ENCODE results near the gene TPD52L1. TPM values are rescaled to one million over a fixed set of nuclear protein-coding genes. Genes with fewer than 3 reads are reported as not detected.
A peak's percentile ranks its signal among the peaks of the same experiment; 100 is the strongest.

The TPD52L1 gene
- total RNA-seq, 1 experiment from 2014 or later = 12.4 TPM

- peak; percentile 43 for ATAC-seq
- DNase-seq (ENCODE audit: low spot score) = no peak
- TF ChIP-seq TEAD1 (CRISPR knock-in tag; IDR thresholded peaks at IDR 0.05) (no peak), STAT6 (CRISPR knock-in tag; conservative IDR thresholded peaks at IDR 0.05; ENCODE audit: low read depth) (no peak), TP53 (CRISPR knock-in tag; IDR thresholded peaks at IDR 0.05) (no peak), ZMAT4 (CRISPR knock-in tag; IDR thresholded peaks at IDR 0.05) (no peak), RORB (CRISPR knock-in tag; IDR thresholded peaks at IDR 0.05) (no peak), CREM (CRISPR knock-in tag; IDR thresholded peaks at IDR 0.05) (no peak), SOX15 (CRISPR knock-in tag; IDR thresholded peaks at IDR 0.05) (no peak), E2F1 (CRISPR knock-in tag; IDR thresholded peaks at IDR 0.05) (no peak), OVOL2 (CRISPR knock-in tag; IDR thresholded peaks at IDR 0.05; ENCODE audit: borderline replicate concordance) (no peak), ZNF232 (CRISPR knock-in tag; IDR thresholded peaks at IDR 0.05) (no peak), KAT7 (CRISPR knock-in tag; IDR thresholded peaks at IDR 0.05; ENCODE audit: borderline replicate concordance) (no peak), E2F4 (CRISPR knock-in tag; IDR thresholded peaks at IDR 0.05; ENCODE audit: borderline replicate concordance, low read depth) (no peak), SMAD4 (CRISPR knock-in tag; IDR thresholded peaks at IDR 0.05) (no peak), FOXK1 (CRISPR knock-in tag; IDR thresholded peaks at IDR 0.05) (no peak), ZNF317 (CRISPR knock-in tag; IDR thresholded peaks at IDR 0.05; ENCODE audit: borderline replicate concordance, low read depth) (no peak), ZNF425 (CRISPR knock-in tag; conservative IDR thresholded peaks at IDR 0.05) (no peak), CDX4 (CRISPR knock-in tag; IDR thresholded peaks at IDR 0.05; ENCODE audit: borderline replicate concordance) (no peak), ATF2 (CRISPR knock-in tag; IDR thresholded peaks at IDR 0.05; ENCODE audit: borderline replicate concordance, low read depth) (no peak)
- H3K27me3 Mint-ChIP-seq (ENCODE audit: low read depth) = no peaks in the 10 kb centered on the region
- H3K4me3 Mint-ChIP-seq = no peak overlapping the region
- no peaks in the 10 kb centered on the region for H3K36me3 Mint-ChIP-seq
- no peaks in the 10 kb centered on the region for H3K9me3 Mint-ChIP-seq
- H3K27ac Mint-ChIP-seq = no peak overlapping the region
- POLR2A ChIA-PET = no interaction called here
- H3K4me1 Mint-ChIP-seq = peaks cover 13% of the 10 kb centered on the region
- CTCF ChIA-PET = no interaction called here
Observed at GRCh38 chr6:125231133-125231532, 77.6 kb downstream of the TPD52L1 start.

All from WTC11 (cell line).